22Rv1 (cell line): ENCODE measurements around the gene PIERCE2.
"Not testable (repeated sequence)": the region's sequence is repeated elsewhere in the genome, so short reads cannot be mapped to it uniquely, and the experiment has no call there.

Source experiments
- H3K27ac ChIP-seq: fragments of 450-650 bp; 2 replicates; pipeline ENCODE4 v1.5.1; 2017
- CTCF ChIP-seq: fragments of 450-650 bp; IDR thresholded peaks from 2 replicates; pipeline ENCODE4 v1.5.1; 2017; ENCODE audit warnings: mild to moderate bottlenecking
- ZFX ChIP-seq: fragments of 450-650 bp; IDR thresholded peaks from 2 replicates; pipeline ENCODE4 v1.6.1; 2017; ENCODE audit warnings: antibody characterized with exemption, borderline replicate concordance

PIERCE2 gene

GRCh38 chr15:55401786-55402246 is 6.5 kb upstream of the PIERCE2 start:
- no peak overlapping the region for H3K27ac ChIP-seq
- TF ChIP-seq ZFX (no peak), CTCF (no peak)

- no peak overlapping the region for H3K27ac ChIP-seq
- no peak for TF ChIP-seq ZFX
Measured at GRCh38 chr15:55402707-55403106, 5.6 kb upstream of the PIERCE2 start.

GRCh38 chr15:55403531-55403930 is 4.8 kb upstream of the PIERCE2 start:
- TF ChIP-seq CTCF = no peak
- TF ChIP-seq ZFX = no peak
- H3K27ac ChIP-seq = no peak overlapping the region

DNA sequence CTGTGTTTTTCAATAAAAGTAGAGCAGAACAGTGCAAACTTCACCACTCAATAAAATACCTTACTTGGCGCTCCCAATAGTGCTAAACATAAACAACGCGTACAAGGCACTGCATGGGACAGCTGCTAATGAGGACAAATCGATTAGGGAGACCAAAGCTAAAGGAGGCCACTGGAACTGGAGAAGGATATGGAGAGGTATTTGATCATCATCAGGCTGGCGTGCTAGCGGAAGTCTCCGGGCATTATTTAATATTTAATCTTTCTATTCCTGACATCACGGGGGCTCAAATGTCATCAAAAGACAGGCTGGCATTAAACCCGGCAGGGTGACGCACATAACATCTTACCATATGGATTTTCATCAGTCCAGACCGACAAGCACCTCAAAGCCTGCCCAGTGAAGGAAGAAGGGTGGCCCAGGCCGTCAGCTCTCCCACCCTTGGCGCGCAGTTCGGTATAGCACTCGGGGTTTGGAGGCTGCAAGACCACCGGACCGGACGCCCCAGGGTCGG is 740 bp upstream of the PIERCE2 start:
- H3K27ac ChIP-seq = peak overlapping the region; percentile 64

GRCh38 chr15:55408976-55409375 is 681 bp downstream of the PIERCE2 start:
- H3K27ac ChIP-seq = peak overlapping the region; percentile 64

More for the DNA sequence above, 740 bp upstream of the PIERCE2 start:
- TF ChIP-seq CTCF = no peak

- H3K27ac ChIP-seq = not testable (repeated sequence)
Measured at GRCh38 chr15:55417678-55418077, 9.4 kb downstream of the PIERCE2 start.

GRCh38 chr15:55420171-55420866 is 12.0 kb downstream of the PIERCE2 start:
- no peak for TF ChIP-seq ZFX
- TF ChIP-seq CTCF = no peak
- H3K27ac ChIP-seq = no peak overlapping the region

DNA sequence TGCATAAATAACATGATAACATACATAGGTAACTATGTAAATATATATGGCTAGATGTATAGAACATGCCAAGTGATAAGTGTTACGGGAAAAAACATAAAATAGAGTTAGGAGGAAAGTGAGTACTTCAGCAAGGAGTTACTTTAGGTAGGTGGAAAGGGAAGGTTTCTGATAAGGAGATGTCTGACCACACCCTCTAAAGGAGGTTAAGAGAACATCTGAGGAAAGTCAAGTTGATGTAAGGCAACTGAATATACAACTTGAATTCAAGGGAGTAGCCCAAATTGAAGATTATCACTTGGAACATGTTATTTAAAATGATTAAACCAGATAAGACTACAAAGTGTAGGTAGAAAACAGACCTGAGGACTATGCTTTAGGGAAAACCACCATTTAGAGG is 13.8 kb downstream of the PIERCE2 start:
- no peak overlapping the region for H3K27ac ChIP-seq
- TF ChIP-seq CTCF (no peak), ZFX (no peak)

GRCh38 chr15:55434989-55435825 is 26.9 kb downstream of the PIERCE2 start:
- TF ChIP-seq ZFX = no peak
- peak; percentile 71 for TF ChIP-seq CTCF
- no peak overlapping the region for H3K27ac ChIP-seq

DNA sequence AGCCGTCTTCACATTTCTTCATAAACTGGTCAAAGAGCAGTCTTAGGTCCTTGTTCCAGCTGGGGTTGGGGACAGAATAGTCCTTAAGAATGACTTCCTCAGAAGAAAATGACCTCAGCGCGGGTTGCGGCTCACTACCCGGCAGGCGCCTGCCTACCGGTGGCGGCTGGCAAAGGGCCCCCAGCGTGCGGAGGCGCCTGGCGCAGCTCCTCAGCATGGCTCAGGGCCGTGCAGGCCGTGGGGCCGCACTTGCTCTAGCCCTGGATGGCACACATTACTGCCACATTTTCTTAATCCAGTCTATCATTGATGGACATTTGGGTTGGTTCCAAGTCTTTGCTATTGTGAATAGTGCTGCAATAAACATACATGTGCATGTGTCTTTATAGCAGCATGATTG is 34.8 kb downstream of the PIERCE2 start:
- H3K27ac ChIP-seq = not testable (repeated sequence)

DNA sequence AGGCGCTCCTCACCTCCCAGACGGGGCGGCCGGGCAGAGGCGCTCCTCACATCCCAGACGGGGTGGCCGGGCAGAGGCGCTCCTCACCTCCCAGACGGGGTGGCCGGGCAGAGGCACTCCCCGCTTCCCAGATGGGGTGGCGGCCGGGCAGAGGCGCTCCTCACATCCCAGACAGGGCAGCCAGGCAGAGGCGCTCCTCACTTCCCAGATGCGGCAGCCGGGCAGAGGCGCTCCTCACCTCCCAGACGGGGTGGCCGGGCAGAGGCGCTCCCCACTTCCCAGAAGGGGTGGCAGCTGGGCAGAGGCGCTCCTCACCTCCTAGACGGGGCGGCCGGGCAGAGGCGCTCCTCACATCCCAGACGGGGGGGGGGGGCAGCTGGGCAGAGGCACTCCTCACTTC is 37.6 kb downstream of the PIERCE2 start:
- H3K27ac ChIP-seq = not testable (repeated sequence)

DNA sequence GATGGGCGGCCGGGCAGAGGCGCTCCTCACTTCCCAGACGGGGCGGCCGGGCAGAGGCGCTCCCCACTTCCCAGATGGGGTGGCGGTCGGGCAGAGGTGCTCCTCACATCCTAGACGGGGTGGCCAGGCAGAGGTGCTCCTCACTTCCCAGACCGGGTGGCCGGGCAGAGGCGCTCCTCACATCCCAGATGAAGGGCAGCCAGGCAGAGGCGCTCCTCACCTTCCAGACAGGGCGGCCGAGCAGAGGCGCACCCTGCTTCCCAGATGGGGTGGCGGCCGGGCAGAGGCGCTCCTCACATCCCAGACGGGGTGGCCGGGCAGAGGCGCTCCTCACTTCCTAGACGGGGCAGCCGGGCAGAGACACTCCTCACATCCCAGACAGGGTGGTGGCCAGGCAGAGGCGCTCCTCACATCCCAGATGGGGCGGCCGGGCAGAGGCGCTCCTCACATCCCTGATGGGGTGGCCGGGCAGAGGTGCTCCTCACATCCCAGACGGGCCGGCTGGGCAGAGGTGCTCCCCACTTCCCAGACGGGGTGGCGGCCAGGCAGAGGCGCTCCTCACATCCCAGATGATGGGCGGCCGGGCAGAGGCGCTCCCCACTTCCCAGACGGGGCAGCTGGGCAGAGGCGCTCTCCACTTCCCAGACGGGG is 38.2 kb downstream of the PIERCE2 start:
- not testable (repeated sequence) for H3K27ac ChIP-seq

- H3K27ac ChIP-seq = not testable (repeated sequence)
Measured at GRCh38 chr15:55447030-55447394, 38.7 kb downstream of the PIERCE2 start.
